ENCODE data around the gene TYROBP.

TYROBP gene

GRCh38 chr19:35869327-35870123, 38.6 kb downstream of the TYROBP start:
- peak; percentile 86 for DNase-seq

DNA sequence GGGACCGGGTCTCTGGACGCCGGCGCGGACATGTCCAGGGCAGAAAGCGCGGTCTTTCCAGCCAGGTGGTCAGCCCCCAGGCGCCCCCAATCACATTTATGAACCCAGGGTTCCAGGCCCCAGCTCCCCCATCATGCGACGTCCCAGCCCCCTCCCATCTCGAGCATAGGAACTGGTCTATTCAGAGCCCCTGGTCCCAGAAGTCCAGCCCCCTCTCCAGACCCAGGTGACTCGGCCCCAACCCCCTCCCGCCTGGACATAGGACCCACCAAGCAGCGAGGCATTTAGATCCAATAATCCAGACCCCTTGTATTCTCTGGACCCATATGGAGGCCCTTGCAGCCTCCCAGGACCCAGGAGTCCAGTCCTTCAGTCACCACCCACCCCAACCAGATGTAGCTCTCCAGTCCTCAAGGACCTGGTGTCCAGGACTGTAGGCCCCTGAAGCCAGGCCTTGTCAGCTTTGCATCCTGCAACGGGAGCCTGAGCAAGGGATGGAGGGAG, 39.2 kb downstream of the TYROBP start:
- no peak for DNase-seq

- DNase-seq, result peak; percentile 69
These were observed 39.8 kb downstream of the TYROBP start, which contains the start of gene APLP1 for GRCh38 chr19:35868172-35868822. APLP1 (plus strand) TSS chr19:35868574; CDS start chr19:35868637, 63 bp downstream.

DNA sequence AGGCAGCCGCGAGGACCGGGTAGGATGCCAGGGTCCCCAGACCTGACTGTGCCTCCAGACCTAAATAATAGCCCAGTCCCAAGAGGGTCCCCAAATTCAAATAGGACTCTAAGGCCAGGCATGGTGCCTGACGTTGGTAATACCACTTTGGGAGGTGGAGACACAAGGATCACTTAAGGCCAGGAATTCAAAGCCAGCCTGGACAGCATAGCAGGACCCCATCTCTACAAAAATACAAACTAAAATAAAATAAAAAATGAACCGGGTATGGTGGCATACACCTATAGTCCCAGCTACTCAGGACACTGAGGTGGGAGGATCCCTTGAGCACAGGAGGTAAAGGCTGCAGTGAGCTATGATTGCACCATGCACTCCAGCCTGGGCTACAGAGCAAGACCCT, 45.1 kb downstream of the TYROBP start:
- no peak for DNase-seq

DNA sequence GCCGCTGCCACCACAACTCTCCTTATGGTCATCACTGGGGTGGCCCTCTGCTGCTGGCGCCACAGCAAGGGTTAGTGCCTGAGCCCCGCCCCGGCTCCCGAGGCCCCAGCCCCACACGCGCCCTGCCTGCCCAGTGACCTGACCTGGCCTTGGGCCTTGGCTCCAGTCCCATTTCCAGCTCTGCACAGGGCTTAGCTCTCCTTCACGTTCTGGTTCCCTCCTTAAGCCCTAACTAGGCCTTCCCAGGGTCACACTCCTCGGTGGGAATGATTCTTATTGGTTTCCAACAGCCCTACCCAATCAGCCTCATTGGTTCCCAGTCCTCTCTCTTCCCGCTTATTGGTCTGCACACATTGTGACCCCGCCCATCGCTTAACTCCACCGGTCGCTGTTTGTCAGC, 45.6 kb downstream of the TYROBP start:
- no peak for DNase-seq

- no peak for DNase-seq
These were observed 46.4 kb downstream of the TYROBP start for GRCh38 chr19:35861640-35862160.

GRCh38 chr19:35860818-35861639, 47.1 kb downstream of the TYROBP start:
- no peak for DNase-seq

GRCh38 chr19:35860436-35860817, 47.7 kb downstream of the TYROBP start:
- no peak for DNase-seq

DNA sequence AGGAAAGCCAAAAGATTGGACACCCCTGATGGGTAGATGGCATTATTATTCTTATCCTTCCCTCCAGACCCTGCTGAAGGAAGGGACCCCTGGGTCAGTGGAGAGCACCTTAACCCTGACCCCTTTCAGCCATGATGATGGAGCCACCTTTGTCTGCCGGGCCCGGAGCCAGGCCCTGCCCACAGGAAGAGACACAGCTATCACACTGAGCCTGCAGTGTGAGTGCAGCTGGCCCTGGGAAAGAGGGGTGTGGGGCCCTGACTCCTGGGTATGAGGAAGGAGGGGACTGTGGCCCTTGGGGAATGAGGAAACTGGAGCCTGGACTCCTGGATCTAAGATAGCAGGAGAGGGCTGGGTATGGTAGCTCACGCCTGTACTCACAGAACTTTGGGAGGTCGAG, 48.7 kb downstream of the TYROBP start:
- no peak for DNase-seq

DNA sequence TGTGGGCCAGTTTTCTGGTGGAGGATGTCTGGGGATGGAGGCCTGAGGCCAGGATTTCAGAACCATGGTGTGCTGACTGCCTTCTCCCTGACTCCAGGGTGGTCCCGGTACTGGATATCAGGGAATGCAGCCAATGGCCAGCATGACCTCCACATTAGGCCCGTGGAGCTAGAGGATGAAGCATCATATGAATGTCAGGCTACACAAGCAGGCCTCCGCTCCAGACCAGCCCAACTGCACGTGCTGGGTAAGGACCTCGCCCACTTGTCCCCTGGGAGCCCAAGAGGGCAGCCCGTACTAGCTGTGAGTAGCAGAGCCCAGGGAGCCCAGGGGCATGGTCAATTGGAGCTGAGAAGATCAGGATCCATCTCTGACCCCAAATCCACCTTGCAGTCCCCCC, 49.8 kb downstream of the TYROBP start:
- DNase-seq, result no peak

GRCh38 chr19:35856546-35857149, 51.4 kb downstream of the TYROBP start, which contains the start of gene KIRREL2:
KIRREL2 (plus strand) TSS chr19:35856911; CDS start chr19:35857120, 209 bp downstream.
- peak; percentile 25 for DNase-seq
